Measurements from ENCODE around the gene PKNOX2.

The PKNOX2 gene

GRCh38 chr11:125380756-125381445 is 216.3 kb downstream of the PKNOX2 start:
- no peak overlapping the region for H3K4me3 ChIP-seq (ENCODE audit: control insufficient read depth, low read depth, low read length)
- no peak for DNase-seq (ENCODE audit: low read depth)
- TF ChIP-seq CTCF (conservative IDR thresholded peaks at IDR 0.05; ENCODE audit: control insufficient read depth, insufficient read depth, low read depth, low read length), result no peak

DNA sequence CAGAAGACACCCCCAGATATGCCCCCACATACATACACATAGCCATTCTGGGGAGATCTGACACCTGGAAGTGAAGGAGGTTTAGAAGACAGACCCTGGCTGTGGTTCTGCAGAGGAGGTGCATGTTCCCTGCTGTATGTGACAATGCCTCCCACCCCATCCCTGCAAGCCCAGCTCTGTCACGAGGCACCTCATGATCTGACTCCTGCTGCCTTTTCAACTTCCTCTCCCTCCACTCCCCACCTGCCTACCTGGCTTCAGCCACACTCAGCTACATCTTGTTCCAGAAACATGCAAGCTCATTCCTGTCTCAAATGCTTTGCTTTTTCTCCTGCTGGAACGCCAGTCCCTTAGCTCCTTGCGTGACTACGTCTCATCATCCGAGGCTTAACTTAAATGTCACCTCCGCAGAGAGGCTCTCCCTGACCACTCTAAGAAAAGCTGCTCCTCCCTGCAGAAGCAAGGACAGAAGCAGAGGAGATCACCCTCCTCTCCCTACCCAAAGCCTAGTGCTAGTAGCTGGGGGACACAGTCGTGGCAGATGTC is 217.0 kb downstream of the PKNOX2 start:
- H3K4me3 ChIP-seq (ENCODE audit: control insufficient read depth, low read depth, low read length), result no peak overlapping the region
- TF ChIP-seq CTCF (conservative IDR thresholded peaks at IDR 0.05; ENCODE audit: control insufficient read depth, insufficient read depth, low read depth, low read length), result no peak
- DNase-seq (ENCODE audit: low read depth), result no peak

- no peak overlapping the region for H3K4me3 ChIP-seq (ENCODE audit: control insufficient read depth, low read depth, low read length)
- TF ChIP-seq CTCF (conservative IDR thresholded peaks at IDR 0.05; ENCODE audit: control insufficient read depth, insufficient read depth, low read depth, low read length), result no peak
- no peak for DNase-seq (ENCODE audit: low read depth)
Observed at GRCh38 chr11:125382314-125382791, 217.8 kb downstream of the PKNOX2 start.

DNA sequence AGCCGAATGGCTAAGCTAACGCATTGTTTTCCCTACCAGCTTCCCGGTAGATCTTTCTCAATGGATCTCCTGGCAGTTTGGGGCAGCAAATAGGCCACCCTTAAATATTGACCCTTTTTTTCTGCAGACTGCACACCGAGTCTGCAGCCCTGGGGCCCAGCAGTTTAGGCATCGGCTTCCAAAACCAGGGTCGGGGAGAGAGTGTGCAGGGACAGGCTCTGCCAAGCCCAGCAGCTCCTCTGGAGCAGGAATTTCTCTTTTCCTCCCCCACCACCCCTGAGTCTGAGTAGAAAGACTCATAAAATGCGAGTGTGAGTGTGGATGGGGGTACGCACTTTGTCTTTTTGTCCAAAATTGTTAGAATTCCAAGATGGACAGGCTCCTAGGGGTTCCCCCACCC is 218.3 kb downstream of the PKNOX2 start:
- DNase-seq (ENCODE audit: low read depth), result no peak
- no peak for TF ChIP-seq CTCF (conservative IDR thresholded peaks at IDR 0.05; ENCODE audit: control insufficient read depth, insufficient read depth, low read depth, low read length)
- no peak overlapping the region for H3K4me3 ChIP-seq (ENCODE audit: control insufficient read depth, low read depth, low read length)

DNA sequence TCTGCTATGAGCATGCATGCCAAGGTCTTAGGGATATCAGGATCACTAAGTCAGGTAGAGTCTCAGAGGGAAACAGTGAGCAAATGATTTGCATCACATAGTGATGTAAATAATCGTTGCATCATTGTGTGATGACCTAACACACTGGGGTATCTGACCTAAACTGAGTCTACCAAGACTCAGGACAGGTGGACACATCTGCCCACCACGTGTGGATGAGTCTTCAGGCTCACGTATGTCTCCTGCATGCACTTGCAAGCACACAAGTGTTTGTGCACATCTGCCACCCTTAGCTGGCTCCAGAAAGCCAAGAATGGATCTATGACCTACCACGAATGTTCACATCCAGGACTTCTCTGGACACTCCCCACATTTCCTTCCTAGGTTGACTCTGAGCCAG is 220.3 kb downstream of the PKNOX2 start:
- H3K4me3 ChIP-seq (ENCODE audit: control insufficient read depth, low read depth, low read length), result no peak overlapping the region
- no peak for DNase-seq (ENCODE audit: low read depth)
- no peak for TF ChIP-seq CTCF (conservative IDR thresholded peaks at IDR 0.05; ENCODE audit: control insufficient read depth, insufficient read depth, low read depth, low read length)

- TF ChIP-seq CTCF (conservative IDR thresholded peaks at IDR 0.05; ENCODE audit: control insufficient read depth, insufficient read depth, low read depth, low read length), result no peak
- no peak for DNase-seq (ENCODE audit: low read depth)
- H3K4me3 ChIP-seq (ENCODE audit: control insufficient read depth, low read depth, low read length), result no peak overlapping the region
Observed at GRCh38 chr11:125387901-125388300, 223.3 kb downstream of the PKNOX2 start.

Data from fibroblast of mammary gland (primary cell).